HepG2 (cell line): ENCODE data around the gene OPTN. TPM values are rescaled to one million over a fixed set of nuclear protein-coding genes. Genes with fewer than 3 reads are reported as not detected.

Source experiments
- ATF1 ChIP-seq: IDR thresholded peaks from 2 replicates; pipeline ENCODE4 v1.6.1; 2016; ENCODE audit warnings: mild to moderate bottlenecking, control low read depth
- ATF7-NPFF ChIP-seq: sonication (generic); formaldehyde crosslinking; IDR thresholded peaks from 2 replicates; pipeline ENCODE4 v1.8.1; 2023; ENCODE audit warnings: mild to moderate bottlenecking, low read depth, missing genetic modification reagents, moderate library complexity
- ATRX ChIP-seq: sonication (generic); formaldehyde crosslinking; IDR thresholded peaks from 2 replicates; pipeline ENCODE4 v1.4.0; 2020; ENCODE audit warnings: missing genetic modification reagents, borderline replicate concordance
- BORCS8-MEF2B ChIP-seq: sonication (generic); formaldehyde crosslinking; IDR thresholded peaks from 2 replicates; pipeline ENCODE4 v1.8.0; 2022; ENCODE audit warnings: mild to moderate bottlenecking, missing genetic modification reagents
- BRCA1 ChIP-seq: sonication (generic); formaldehyde crosslinking; IDR thresholded peaks from 2 replicates; pipeline ENCODE4 v1.4.0; 2020; ENCODE audit warnings: missing genetic modification reagents
- CCDC6 ChIP-seq: sonication (generic); formaldehyde crosslinking; IDR thresholded peaks from 2 replicates; pipeline ENCODE4 v1.8.1; 2022; ENCODE audit warnings: mild to moderate bottlenecking, missing genetic modification reagents, moderate library complexity
- E2F5 ChIP-seq: sonication (generic); formaldehyde crosslinking; conservative IDR thresholded peaks from 2 replicates; pipeline ENCODE4 v1.4.0; 2020; ENCODE audit warnings: missing genetic modification reagents
- ELF3 ChIP-seq: IDR thresholded peaks from 2 replicates; pipeline ENCODE4 v1.6.1; 2016; ENCODE audit warnings: missing genetic modification reagents, missing compliant biosample characterization
- FOXC1 ChIP-seq: sonication (generic); formaldehyde crosslinking; IDR thresholded peaks from 2 replicates; pipeline ENCODE4 v1.8.0; 2022; ENCODE audit warnings: mild to moderate bottlenecking, missing genetic modification reagents, borderline replicate concordance
- HNF4G ChIP-seq, 2 experiments: sonication (generic) in 1 of 2; formaldehyde crosslinking in 1 of 2; IDR thresholded peaks; 2 replicates each; pipeline versions ENCODE4 v1.4.0 to v1.6.1; 2011 to 2020; ENCODE audit warnings: borderline replicate concordance in 2 of 2, low read depth in 2 of 2, mild to moderate bottlenecking in 2 of 2, low read length in 1 of 2, missing genetic modification reagents in 1 of 2, moderate library complexity in 1 of 2
- MEF2D ChIP-seq: sonication (generic); formaldehyde crosslinking; IDR thresholded peaks from 2 replicates; pipeline ENCODE4 v1.5.1; 2020; ENCODE audit warnings: mild to moderate bottlenecking, missing genetic modification reagents
- MLLT10 ChIP-seq: sonication (generic); formaldehyde crosslinking; IDR thresholded peaks from 2 replicates; pipeline ENCODE4 v1.4.0; 2020; ENCODE audit warnings: missing genetic modification reagents
- NFE2L2 ChIP-seq: fragments of 150-350 bp; IDR thresholded peaks from 2 replicates; pipeline ENCODE4 v1.6.1; 2014; ENCODE audit warnings: low read length
- NR2F6 ChIP-seq, 2 experiments: IDR thresholded peaks; 2 replicates each; pipeline ENCODE4 v1.6.1; 2016; ENCODE audit warnings: antibody characterized with exemption in 1 of 2, mild to moderate bottlenecking in 1 of 2
- NRL ChIP-seq: sonication (generic); formaldehyde crosslinking; IDR thresholded peaks from 2 replicates; pipeline ENCODE4 v1.5.0; 2020; ENCODE audit warnings: missing genetic modification reagents, mild to moderate bottlenecking, moderate library complexity, borderline replicate concordance
- PHF21A ChIP-seq: sonication (generic); formaldehyde crosslinking; IDR thresholded peaks from 2 replicates; pipeline ENCODE4 v1.5.0; 2020; ENCODE audit warnings: mild to moderate bottlenecking, missing genetic modification reagents
- SAP130 ChIP-seq: IDR thresholded peaks from 2 replicates; pipeline ENCODE4 v1.6.1; 2016; ENCODE audit warnings: low read depth
- SCMH1 ChIP-seq: sonication (generic); formaldehyde crosslinking; IDR thresholded peaks from 2 replicates; pipeline ENCODE4 v1.9.0; 2021; ENCODE audit warnings: missing genetic modification reagents, mild to moderate bottlenecking, borderline replicate concordance
- SKI ChIP-seq: fragments of 450-650 bp; IDR thresholded peaks from one replicate; pipeline ENCODE4 v1.6.1; 2018; ENCODE audit warnings: mild to moderate bottlenecking; ENCODE audit not compliant: partially characterized antibody
- SP2 ChIP-seq: sonication (generic); formaldehyde crosslinking; IDR thresholded peaks from 2 replicates; pipeline ENCODE4 v1.5.1; 2020; ENCODE audit warnings: mild to moderate bottlenecking, missing genetic modification reagents
- YY1 ChIP-seq: IDR thresholded peaks from 2 replicates; pipeline ENCODE4 v1.6.1; 2011; ENCODE audit warnings: low read length, low read depth, moderate library complexity, mild to moderate bottlenecking; ENCODE audit not compliant: insufficient read depth, insufficient replicate concordance
- ZNF331 ChIP-seq: sonication (generic); formaldehyde crosslinking; IDR thresholded peaks from 2 replicates; pipeline ENCODE4 v1.4.0; 2020; ENCODE audit warnings: missing genetic modification reagents
- ZNF430 ChIP-seq: sonication (generic); formaldehyde crosslinking; IDR thresholded peaks from 2 replicates; pipeline ENCODE4 v1.9.0; 2021; ENCODE audit warnings: mild to moderate bottlenecking, missing genetic modification reagents
- ZNF496 ChIP-seq: sonication (generic); formaldehyde crosslinking; IDR thresholded peaks from 2 replicates; pipeline ENCODE4 v1.8.1; 2023; ENCODE audit warnings: mild to moderate bottlenecking, moderate library complexity, missing genetic modification reagents; ENCODE audit not compliant: insufficient replicate concordance
- polyA plus RNA-seq, 8 experiments: library from polyadenylated mRNA; depleted of rRNA in 3 of 8; stranded (reverse) in 7 of 8; unstranded in 1 of 8; fragments of >200 nt; fragmentation: Illumina TruSeq in 4 of 8; extraction: Trizol in 4 of 8; gene quantifications; 2 replicates each; pipeline versions ENCODE4 v1.2.1 to v1.2.3, GENCODE V29; 2011 to 2016; ENCODE audit warnings: low read depth in 4 of 8, missing spikeins in 1 of 8, mixed read lengths in 1 of 8; ENCODE audit not compliant: insufficient read depth in 1 of 8
- total RNA-seq, 5 experiments: library from RNA; depleted of rRNA; stranded (reverse); fragments of >200 nt; fragmentation: Illumina TruSeq; extraction: Trizol; gene quantifications; 2 replicates each; pipeline ENCODE4 v1.2.3, GENCODE V29; 2016; ENCODE audit warnings: low read depth in 1 of 5
- TF ChIP-seq, protein P1 (sequence below): sonication (generic); formaldehyde crosslinking; IDR thresholded peaks from 2 replicates; pipeline ENCODE4 v1.4.0; 2020; ENCODE audit warnings: mild to moderate bottlenecking, missing genetic modification reagents
- TF ChIP-seq, protein P2 (sequence below): sonication (generic); formaldehyde crosslinking; IDR thresholded peaks from 2 replicates; pipeline ENCODE4 v1.9.0; 2021; ENCODE audit warnings: missing genetic modification reagents, mild to moderate bottlenecking, borderline replicate concordance
- TF ChIP-seq, protein P3 (sequence below): IDR thresholded peaks from 2 replicates; pipeline ENCODE4 v1.6.1; 2016; ENCODE audit warnings: missing compliant biosample characterization, missing genetic modification reagents, borderline replicate concordance

Gene OPTN
- total and polyA plus RNA-seq, 2 of the 13 experiments (the other 11 are each of a cell fraction or from before 2014, with no cell fraction given), result 13.4 to 46.6 TPM

- TF ChIP-seq, protein P1, sequence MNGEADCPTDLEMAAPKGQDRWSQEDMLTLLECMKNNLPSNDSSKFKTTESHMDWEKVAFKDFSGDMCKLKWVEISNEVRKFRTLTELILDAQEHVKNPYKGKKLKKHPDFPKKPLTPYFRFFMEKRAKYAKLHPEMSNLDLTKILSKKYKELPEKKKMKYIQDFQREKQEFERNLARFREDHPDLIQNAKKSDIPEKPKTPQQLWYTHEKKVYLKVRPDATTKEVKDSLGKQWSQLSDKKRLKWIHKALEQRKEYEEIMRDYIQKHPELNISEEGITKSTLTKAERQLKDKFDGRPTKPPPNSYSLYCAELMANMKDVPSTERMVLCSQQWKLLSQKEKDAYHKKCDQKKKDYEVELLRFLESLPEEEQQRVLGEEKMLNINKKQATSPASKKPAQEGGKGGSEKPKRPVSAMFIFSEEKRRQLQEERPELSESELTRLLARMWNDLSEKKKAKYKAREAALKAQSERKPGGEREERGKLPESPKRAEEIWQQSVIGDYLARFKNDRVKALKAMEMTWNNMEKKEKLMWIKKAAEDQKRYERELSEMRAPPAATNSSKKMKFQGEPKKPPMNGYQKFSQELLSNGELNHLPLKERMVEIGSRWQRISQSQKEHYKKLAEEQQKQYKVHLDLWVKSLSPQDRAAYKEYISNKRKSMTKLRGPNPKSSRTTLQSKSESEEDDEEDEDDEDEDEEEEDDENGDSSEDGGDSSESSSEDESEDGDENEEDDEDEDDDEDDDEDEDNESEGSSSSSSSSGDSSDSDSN, result peak; percentile 36; the same call in 1 of the 2 replicates
- TF ChIP-seq E2F5 (CRISPR knock-in tag) (no peak), ZNF331 (CRISPR knock-in tag) (peak; percentile 35; the same call in 1 of the 2 replicates), BORCS8-MEF2B (no peak), MLLT10 (CRISPR knock-in tag) (no peak), PHF21A (CRISPR knock-in tag) (no peak; the same call in 1 of the 2 replicates), ZNF430 (CRISPR knock-in tag) (no peak), SKI (peak; percentile 95), FOXC1 (CRISPR knock-in tag) (no peak), BRCA1 (CRISPR knock-in tag) (no peak), NFE2L2 (no peak), YY1 (no peak), SP2 (CRISPR knock-in tag) (no peak), NR2F6 (IDR thresholded peaks at IDR 0.05) (0 out of 2 replicates have a peak, but pooled peaks have one; percentile 32), NR2F6 (CRISPR knock-in tag; IDR thresholded peaks at IDR 0.05) (peak; percentile 62; the same call in 1 of the 2 replicates), SAP130 (peak; percentile 50), ATF7-NPFF (no peak), ATRX (CRISPR knock-in tag) (no peak), MEF2D (CRISPR knock-in tag) (peak; percentile 53), ATF1 (CRISPR knock-in tag) (no peak), ELF3 (CRISPR knock-in tag) (0 out of 2 replicates have a peak, but pooled peaks have one; percentile 30), HNF4G (IDR thresholded peaks at IDR 0.05; ENCODE audit: borderline replicate concordance, low read depth, low read length) (0 out of 2 replicates have a peak, but pooled peaks have one; percentile 39), HNF4G (CRISPR knock-in tag; IDR thresholded peaks at IDR 0.05; ENCODE audit: borderline replicate concordance, low read depth) (peak; percentile 89; the same call in 1 of the 2 replicates), CCDC6 (CRISPR knock-in tag) (no peak), NRL (CRISPR knock-in tag) (no peak), SCMH1 (CRISPR knock-in tag) (no peak), ZNF496 (CRISPR knock-in tag) (no peak)
- TF ChIP-seq, protein P2, sequence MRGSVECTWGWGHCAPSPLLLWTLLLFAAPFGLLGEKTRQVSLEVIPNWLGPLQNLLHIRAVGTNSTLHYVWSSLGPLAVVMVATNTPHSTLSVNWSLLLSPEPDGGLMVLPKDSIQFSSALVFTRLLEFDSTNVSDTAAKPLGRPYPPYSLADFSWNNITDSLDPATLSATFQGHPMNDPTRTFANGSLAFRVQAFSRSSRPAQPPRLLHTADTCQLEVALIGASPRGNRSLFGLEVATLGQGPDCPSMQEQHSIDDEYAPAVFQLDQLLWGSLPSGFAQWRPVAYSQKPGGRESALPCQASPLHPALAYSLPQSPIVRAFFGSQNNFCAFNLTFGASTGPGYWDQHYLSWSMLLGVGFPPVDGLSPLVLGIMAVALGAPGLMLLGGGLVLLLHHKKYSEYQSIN (CRISPR knock-in tag), result no peak
- TF ChIP-seq, protein P3, sequence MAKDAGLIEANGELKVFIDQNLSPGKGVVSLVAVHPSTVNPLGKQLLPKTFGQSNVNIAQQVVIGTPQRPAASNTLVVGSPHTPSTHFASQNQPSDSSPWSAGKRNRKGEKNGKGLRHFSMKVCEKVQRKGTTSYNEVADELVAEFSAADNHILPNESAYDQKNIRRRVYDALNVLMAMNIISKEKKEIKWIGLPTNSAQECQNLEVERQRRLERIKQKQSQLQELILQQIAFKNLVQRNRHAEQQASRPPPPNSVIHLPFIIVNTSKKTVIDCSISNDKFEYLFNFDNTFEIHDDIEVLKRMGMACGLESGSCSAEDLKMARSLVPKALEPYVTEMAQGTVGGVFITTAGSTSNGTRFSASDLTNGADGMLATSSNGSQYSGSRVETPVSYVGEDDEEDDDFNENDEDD (CRISPR knock-in tag), result no peak
These were observed 19.3 kb upstream of the OPTN start (continued) for GRCh38 chr10:13080643-13081042.
